Large intestine (tissue), 3 donors: ENCODE data around the gene RAB5IF. TPM values are rescaled to one million over a fixed set of nuclear protein-coding genes. Genes with fewer than 3 reads are reported as not detected.
"Not testable (repeated sequence)": the region's sequence is repeated elsewhere in the genome, so short reads cannot be mapped to it uniquely, and the experiment has no call there.

Experiments used
- DNase-seq, 2 donors: peaks; one replicate each; pipeline versions ENCODE4 v3.0.0 to v3.0.0-alpha.2; 2013
- H3K27ac ChIP-seq: one replicate; pipeline ENCODE4 v1.5.1; 2013; ENCODE audit warnings: low read length
- H3K27me3 ChIP-seq: 2 replicates; pipeline ENCODE4 v1.6.1; 2013; ENCODE audit warnings: low read length; ENCODE audit not compliant: control insufficient read depth, insufficient read depth
- H3K36me3 ChIP-seq: 2 replicates; pipeline ENCODE4 v1.6.1; 2013; ENCODE audit warnings: low read length; ENCODE audit not compliant: control insufficient read depth, insufficient read depth
- H3K4me1 ChIP-seq: one replicate; pipeline ENCODE4 v1.6.1; 2013; ENCODE audit warnings: low read length; ENCODE audit not compliant: control insufficient read depth, insufficient read depth
- H3K4me3 ChIP-seq: one replicate; pipeline ENCODE4 v1.5.1; 2013; ENCODE audit warnings: low read length
- H3K9me3 ChIP-seq: one replicate; pipeline ENCODE4 v1.6.1; 2013; ENCODE audit warnings: mild to moderate bottlenecking, low read depth, low read length, moderate library complexity; ENCODE audit not compliant: control insufficient read depth
- WGBS: methylation state at CpG from one replicate; pipeline ENCODE4 v1.1.5; 2013; ENCODE audit warnings: low lambda C conversion rate; ENCODE audit not compliant: insufficient coverage; 5-methylcytosine and 5-hydroxymethylcytosine counted together
- polyA plus RNA-seq: library from polyadenylated mRNA; unstranded; fragments of 120-200 nt; gene quantifications from one replicate; pipeline ENCODE4 v1.2.1, GENCODE V29; 2013

The RAB5IF gene
- polyA plus RNA-seq, 1 donor = 101 TPM

DNA sequence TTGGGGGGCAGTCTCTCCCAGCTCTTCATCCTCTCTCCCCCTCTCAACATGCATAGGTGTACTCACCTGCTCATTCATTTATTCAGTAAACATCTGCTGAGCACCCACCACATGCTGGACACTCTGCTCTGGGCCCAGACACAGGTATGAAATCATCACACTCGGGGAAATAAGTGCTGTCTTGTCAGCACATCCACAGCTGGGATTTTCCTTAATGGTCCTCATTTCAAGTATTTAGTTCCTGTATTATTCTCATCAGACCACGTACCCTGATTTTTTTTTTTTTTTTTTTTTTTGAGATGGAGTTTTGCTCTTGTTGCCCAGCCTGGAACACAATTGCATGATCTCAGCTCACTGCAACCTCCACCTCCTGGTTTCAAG, 19.4 kb downstream of the RAB5IF start:
- H3K27ac ChIP-seq = no peak overlapping the region
- no peaks in the 10 kb centered on the region for H3K9me3 ChIP-seq
- no peak overlapping the region for H3K4me3 ChIP-seq
- no peaks in the 10 kb centered on the region for H3K36me3 ChIP-seq
- no peak for DNase-seq
- H3K27me3 ChIP-seq = no peaks in the 10 kb centered on the region
- H3K4me1 ChIP-seq = no peaks in the 10 kb centered on the region
- whole genome bisulfite sequencing = 67% methylated on average over 1 of the region's 2 CpGs

DNA sequence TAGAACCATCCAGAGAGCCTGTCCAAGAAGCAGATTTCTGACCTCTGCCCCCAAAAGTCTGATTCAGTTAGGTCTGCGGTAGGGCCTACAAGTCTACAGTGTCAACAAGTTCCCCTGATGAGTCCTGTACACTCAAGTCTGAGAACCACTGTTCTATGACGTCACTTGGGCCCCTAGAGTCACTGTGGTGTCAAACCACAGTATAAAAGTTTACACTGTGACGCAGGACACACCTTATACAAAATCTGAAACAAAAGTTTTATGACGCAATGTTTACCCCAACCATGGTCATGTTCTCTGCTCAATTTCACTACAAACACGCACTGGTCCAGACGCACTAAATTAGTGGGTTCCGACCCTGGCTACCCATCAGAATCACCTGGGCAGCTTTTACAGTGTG, 22.5 kb downstream of the RAB5IF start:
- no peak overlapping the region for H3K27ac ChIP-seq
- H3K4me1 ChIP-seq = no peaks in the 10 kb centered on the region
- H3K4me3 ChIP-seq = no peak overlapping the region
- WGBS = no CpG with 5 or more reads among the region's 7 CpGs
- no peaks in the 10 kb centered on the region for H3K36me3 ChIP-seq
- no peak for DNase-seq
- no peaks in the 10 kb centered on the region for H3K27me3 ChIP-seq
- H3K9me3 ChIP-seq = no peaks in the 10 kb centered on the region

DNA sequence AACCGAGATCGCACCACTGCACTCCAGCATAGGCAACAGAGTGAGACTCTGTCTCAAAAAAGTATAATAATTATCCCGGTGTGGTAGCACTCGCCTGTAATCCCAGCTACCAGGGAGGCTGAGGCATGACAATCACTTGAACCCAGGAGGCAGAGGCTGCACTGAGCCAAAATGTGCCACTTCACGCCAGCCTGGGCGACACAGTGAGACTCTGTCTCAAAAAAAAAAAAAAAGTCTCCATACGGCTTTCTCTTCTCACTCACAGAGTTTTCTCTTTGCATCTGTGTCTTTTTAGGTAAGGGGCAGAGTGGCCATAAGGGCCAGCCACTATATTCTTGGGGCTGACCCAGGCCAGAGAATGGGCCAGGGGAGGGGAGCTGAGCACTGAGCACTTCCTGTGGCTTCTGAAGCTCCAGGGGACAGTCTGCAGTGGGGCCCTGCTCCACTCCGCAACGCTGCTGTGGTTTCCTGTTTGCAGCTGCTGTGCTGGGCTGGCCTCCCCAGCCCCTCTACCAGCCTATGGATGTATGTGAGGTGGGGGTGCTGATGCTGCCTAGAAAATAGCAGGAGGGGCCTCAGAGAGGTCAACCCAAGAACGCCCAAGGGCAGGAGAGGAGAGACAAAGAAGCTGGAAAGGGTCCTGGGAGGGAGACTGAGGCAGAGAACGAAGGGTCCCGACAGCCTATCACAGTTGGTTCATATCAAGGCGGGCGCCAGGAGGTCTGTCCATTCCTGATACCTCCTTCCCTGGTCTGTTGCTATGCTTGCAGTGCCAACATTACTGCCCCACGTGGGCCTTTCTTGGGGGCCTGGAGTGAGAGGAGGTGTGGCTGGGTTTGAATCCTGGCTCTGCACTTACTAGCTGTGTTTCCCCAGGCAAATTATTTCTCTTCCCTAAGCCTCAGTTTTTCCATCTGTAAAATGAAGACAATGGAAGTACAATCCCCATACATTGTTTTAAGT, 24.4 kb downstream of the RAB5IF start:
- no peak overlapping the region for H3K27ac ChIP-seq

DNA sequence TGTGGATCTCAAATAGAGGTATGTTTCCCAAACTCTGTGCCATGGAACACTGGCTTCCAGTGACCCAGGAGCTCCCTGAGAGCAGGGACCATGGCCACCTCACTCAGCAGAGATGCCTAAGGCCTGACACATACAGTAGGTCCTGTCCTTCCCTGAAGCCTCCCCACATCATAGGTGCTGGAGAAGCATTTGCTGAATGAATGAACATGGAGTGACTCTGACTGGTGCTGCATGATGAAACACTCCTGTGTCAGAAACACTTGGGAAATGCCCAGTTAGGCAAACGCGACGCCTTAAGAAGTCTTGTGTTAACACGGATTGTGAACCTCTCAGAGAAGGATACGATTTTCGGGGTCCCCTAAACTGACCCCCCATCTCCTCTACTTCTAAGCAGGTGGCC, 26.1 kb downstream of the RAB5IF start:
- no peak overlapping the region for H3K4me3 ChIP-seq
- H3K9me3 ChIP-seq = no peaks in the 10 kb centered on the region
- DNase-seq = no peak
- H3K36me3 ChIP-seq = no peaks in the 10 kb centered on the region
- H3K27me3 ChIP-seq = no peaks in the 10 kb centered on the region
- no CpG with 5 or more reads among the region's 6 CpGs for WGBS
- no peaks in the 10 kb centered on the region for H3K4me1 ChIP-seq
- no peak overlapping the region for H3K27ac ChIP-seq

More for the DNA sequence above, 24.4 kb downstream of the RAB5IF start:
- DNase-seq = no peak
- WGBS = no CpG with 5 or more reads among the region's 15 CpGs
- H3K36me3 ChIP-seq = no peaks in the 10 kb centered on the region
- no peak overlapping the region for H3K4me3 ChIP-seq
- H3K4me1 ChIP-seq = no peaks in the 10 kb centered on the region
- no peaks in the 10 kb centered on the region for H3K9me3 ChIP-seq
- H3K27me3 ChIP-seq = no peaks in the 10 kb centered on the region

DNA sequence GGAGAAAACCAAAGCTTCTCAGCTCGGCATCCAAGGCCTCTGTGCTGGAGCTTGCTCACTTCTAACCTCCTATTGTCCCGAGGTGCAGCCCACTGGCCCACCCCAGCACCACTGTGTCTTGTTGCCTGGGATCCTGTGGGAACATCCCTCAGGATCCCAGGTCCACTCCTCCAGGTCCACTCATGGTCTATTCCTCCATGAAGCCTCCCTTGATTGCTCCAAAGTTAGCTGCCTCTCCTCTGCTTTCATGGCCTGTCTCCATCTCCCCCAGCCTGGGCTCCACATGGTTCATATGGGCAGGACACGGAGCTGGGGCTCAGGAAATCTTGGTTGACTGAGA, 26.5 kb downstream of the RAB5IF start:
- Histone ChIP-seq H3K9me3 (no peaks in the 10 kb centered on the region), H3K4me3 (no peak overlapping the region), H3K27ac (no peak overlapping the region), H3K36me3 (no peaks in the 10 kb centered on the region), H3K27me3 (no peaks in the 10 kb centered on the region), H3K4me1 (no peaks in the 10 kb centered on the region)
- DNase-seq = no peak
- no CpG with 5 or more reads among the region's 3 CpGs for WGBS

DNA sequence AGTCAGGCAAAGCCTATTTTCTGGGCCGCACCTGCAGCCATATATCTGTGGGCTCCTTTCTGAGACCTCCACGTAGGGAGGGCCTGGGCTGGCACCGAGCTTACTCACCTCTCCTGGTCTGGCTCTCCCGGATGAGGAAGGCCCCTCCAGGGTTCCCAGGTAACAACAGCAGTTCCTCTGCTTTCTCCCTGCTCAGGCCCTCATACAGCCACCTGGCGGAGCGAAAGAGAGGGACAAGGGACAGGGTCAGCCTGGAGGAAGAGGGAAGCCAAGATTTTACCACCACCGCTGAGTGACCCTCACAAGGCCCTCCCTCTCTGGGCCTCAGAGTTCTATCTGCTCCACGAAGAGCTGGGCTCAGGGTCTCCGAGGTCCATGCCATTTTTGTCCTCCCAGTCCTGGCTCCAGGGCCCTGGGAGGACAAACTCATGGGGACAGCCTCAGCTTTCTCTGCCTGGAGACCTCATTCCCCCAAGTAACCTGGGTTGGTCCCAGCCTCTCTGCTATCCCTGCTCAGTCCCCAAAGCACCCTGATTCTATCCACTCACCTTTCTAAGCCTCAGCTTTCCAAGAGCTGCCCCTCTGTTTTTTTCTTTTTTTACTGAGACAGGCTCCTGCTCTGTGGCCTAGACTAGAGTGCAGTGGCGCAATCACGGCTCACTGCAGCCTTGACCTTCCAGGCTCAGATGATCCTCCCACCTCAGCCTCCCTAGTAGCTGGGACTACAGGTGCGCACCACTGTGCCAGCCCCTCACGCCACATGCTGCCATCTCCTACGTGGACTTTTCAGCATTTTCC, 27.1 kb downstream of the RAB5IF start:
- WGBS = no CpG with 5 or more reads among the region's 14 CpGs
- Histone ChIP-seq H3K27me3 (no peaks in the 10 kb centered on the region), H3K27ac (no peak overlapping the region), H3K4me1 (no peaks in the 10 kb centered on the region), H3K36me3 (no peaks in the 10 kb centered on the region), H3K9me3 (no peaks in the 10 kb centered on the region), H3K4me3 (no peak overlapping the region)
- no peak for DNase-seq

DNA sequence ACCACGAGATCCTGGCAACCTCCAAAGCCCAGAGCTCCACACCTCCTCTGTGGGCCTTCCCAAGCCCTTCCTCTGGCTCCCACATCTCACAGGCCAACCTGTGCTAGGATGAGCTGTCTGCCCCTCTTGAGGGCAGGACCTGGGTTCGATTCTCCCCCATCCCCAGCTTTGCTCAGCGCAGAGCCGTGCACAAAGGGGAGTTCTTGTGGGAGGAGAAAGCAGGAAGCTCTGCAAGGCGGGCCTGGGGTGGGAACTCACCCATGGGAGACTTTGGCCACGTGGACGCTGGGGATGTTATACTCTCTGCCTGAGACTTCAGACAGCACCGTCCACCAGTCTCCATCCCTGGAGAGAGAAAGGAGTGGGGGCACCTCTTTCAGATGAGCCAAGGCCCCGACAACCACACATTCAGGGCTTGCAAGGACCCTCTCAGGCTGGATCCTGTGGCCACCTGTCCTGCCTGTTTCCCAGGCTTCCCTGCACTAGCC, 27.8 kb downstream of the RAB5IF start:
- no peak overlapping the region for H3K4me3 ChIP-seq
- no peak overlapping the region for H3K27ac ChIP-seq
- H3K4me1 ChIP-seq = no peaks in the 10 kb centered on the region
- DNase-seq = no peak
- no peaks in the 10 kb centered on the region for H3K27me3 ChIP-seq
- no peaks in the 10 kb centered on the region for H3K9me3 ChIP-seq
- no peaks in the 10 kb centered on the region for H3K36me3 ChIP-seq
- no CpG with 5 or more reads among the region's 9 CpGs for WGBS

DNA sequence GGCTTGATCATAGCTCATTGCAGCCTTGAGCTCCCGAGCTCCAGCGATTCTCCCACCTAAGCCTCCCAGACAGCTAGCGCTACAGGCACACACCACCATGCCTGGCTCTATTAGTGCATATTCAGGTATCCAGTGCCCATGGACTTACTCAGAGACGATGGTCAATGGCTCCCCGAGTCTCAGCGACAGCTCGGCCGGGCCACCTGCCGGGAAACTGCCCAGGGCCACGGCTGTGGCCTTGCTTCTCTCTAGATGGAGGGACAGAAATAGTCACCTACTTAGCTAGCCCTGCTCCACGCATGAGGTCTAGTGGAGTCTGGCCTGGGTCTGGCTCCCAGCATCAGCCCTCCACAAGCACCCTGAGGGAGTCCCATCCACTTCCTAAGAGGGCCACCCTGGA, 28.8 kb downstream of the RAB5IF start:
- no peaks in the 10 kb centered on the region for H3K27me3 ChIP-seq
- H3K9me3 ChIP-seq = no peaks in the 10 kb centered on the region
- H3K36me3 ChIP-seq = no peaks in the 10 kb centered on the region
- H3K4me3 ChIP-seq = no peak overlapping the region
- no CpG with 5 or more reads among the region's 11 CpGs for WGBS
- DNase-seq = no peak
- H3K4me1 ChIP-seq = no peaks in the 10 kb centered on the region
- no peak overlapping the region for H3K27ac ChIP-seq

DNA sequence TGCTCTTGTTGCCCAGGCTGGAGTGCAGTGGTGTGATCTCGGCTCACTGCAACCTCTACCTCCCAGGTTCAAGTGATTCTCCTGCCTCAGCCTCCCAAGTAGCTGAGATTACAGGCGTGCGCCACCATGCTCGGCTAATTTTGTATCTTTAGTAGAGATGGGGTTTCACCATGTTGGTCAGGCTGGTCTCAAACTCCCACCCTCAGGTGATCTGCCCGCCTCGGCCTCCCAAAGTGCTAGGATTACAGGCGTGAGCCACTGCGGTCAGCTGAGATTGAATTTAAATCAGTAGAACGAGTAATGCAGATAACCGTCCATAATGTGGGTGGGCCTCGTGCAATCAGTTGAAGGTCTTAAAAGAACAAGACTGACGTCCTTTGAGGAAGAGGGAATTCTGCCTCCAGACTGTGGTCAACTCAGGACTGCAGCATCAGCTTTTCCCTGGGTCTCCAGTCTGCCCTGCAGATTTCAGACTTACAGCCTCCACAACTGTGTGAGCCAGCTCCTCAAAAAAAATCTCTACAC, 33.4 kb downstream of the RAB5IF start:
- H3K4me1 ChIP-seq, DNase-seq, H3K36me3 ChIP-seq, H3K27ac ChIP-seq, H3K27me3 ChIP-seq, H3K4me3 ChIP-seq, H3K9me3 ChIP-seq: not testable (repeated sequence)
- WGBS = no CpG with 5 or more reads among the region's 12 CpGs

DNA sequence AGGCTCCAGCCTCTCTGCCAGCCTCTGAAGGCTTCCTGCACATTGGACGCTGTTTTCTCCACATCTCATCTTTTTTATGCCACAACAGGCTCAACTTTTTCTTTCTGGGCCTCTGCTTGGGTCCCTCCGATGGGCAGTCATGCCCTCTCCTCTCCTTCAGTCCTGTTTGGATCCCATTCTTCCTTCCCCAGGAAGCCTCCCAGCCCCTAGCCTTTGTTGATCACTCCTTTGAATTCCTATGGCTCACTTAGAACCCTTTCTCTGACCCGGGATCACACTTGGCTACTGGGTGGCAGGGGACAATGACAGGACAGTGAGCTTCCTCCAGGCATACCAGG, 35.9 kb downstream of the RAB5IF start:
- Histone ChIP-seq H3K4me1 (no peaks in the 10 kb centered on the region), H3K4me3 (no peak overlapping the region), H3K27ac (no peak overlapping the region), H3K9me3 (no peaks in the 10 kb centered on the region), H3K36me3 (no peaks in the 10 kb centered on the region), H3K27me3 (no peaks in the 10 kb centered on the region)
- DNase-seq = no peak
- no CpG with 5 or more reads among the region's 3 CpGs for WGBS
